HUDEP-2 (cell line): ENCODE results near the gene MCTP2.
"Not testable (repeated sequence)": the region's sequence is repeated elsewhere in the genome, so short reads cannot be mapped to it uniquely, and the experiment has no call there.

Source experiments
- DNase-seq, 76 experiments: peaks; one replicate each; lab custom pipeline; 2025; ENCODE audit not compliant: unreplicated experiment in 76 of 76; lab: John Stamatoyannopoulos, UW

Gene MCTP2

GRCh38 chr15:94443186-94443585 is 211.8 kb downstream of the MCTP2 start:
- DNase-seq = no peak

- DNase-seq = no peak
These were observed 214.3 kb downstream of the MCTP2 start for GRCh38 chr15:94445566-94446160.

- no peak for DNase-seq
These were observed 215.1 kb downstream of the MCTP2 start for GRCh38 chr15:94446441-94446840.

- no peak for DNase-seq
These were observed 220.1 kb downstream of the MCTP2 start for GRCh38 chr15:94451466-94451865.

- no peak for DNase-seq
These were observed 222.0 kb downstream of the MCTP2 start for GRCh38 chr15:94453227-94453988.

- no peak for DNase-seq
These were observed 223.9 kb downstream of the MCTP2 start for GRCh38 chr15:94455297-94455696.

GRCh38 chr15:94456226-94456625 is 224.9 kb downstream of the MCTP2 start:
- no peak for DNase-seq

- DNase-seq = no peak
These were observed 226.3 kb downstream of the MCTP2 start for GRCh38 chr15:94457661-94458060.

GRCh38 chr15:94460624-94461023 is 229.3 kb downstream of the MCTP2 start:
- no peak for DNase-seq

GRCh38 chr15:94467034-94467433 is 235.7 kb downstream of the MCTP2 start:
- DNase-seq = no peak

- no peak for DNase-seq
These were observed 239.1 kb downstream of the MCTP2 start for GRCh38 chr15:94470492-94470891.

GRCh38 chr15:94476686-94477085 is 245.3 kb downstream of the MCTP2 start:
- DNase-seq = no peak

GRCh38 chr15:94477913-94478553 is 246.7 kb downstream of the MCTP2 start:
- DNase-seq = no peak

GRCh38 chr15:94478763-94479162 is 247.4 kb downstream of the MCTP2 start:
- DNase-seq = no peak

- DNase-seq = no peak
These were observed 249.0 kb downstream of the MCTP2 start for GRCh38 chr15:94480289-94480834.

- DNase-seq = no peak
These were observed 253.9 kb downstream of the MCTP2 start for GRCh38 chr15:94485148-94485719.

GRCh38 chr15:94487635-94488034 is 256.3 kb downstream of the MCTP2 start:
- no peak for DNase-seq

- DNase-seq = no peak
These were observed 261.8 kb downstream of the MCTP2 start for GRCh38 chr15:94493176-94493575.

- DNase-seq = not testable (repeated sequence)
These were observed 262.2 kb downstream of the MCTP2 start for GRCh38 chr15:94493586-94493985.

GRCh38 chr15:94494732-94495131 is 263.4 kb downstream of the MCTP2 start:
- no peak for DNase-seq

GRCh38 chr15:94503293-94503692 is 271.9 kb downstream of the MCTP2 start:
- no peak for DNase-seq
